Islet precursor cell (in vitro differentiated cells): ENCODE measurements around the gene SH3BP2.

Experiments
- DNase-seq: peaks from one replicate; pipeline ENCODE4 v3.0.0-alpha.2; 2018

The SH3BP2 gene

GRCh38 chr4:2834001-2834921, 41.4 kb downstream of the SH3BP2 start:
- DNase-seq: peak; percentile 50

GRCh38 chr4:2835978-2836377, 43.1 kb downstream of the SH3BP2 start:
- DNase-seq: peak; percentile 24

GRCh38 chr4:2836391-2836859, 43.5 kb downstream of the SH3BP2 start:
- DNase-seq: peak; percentile 33

- DNase-seq: peak; percentile 40
Observed at GRCh38 chr4:2837110-2837903, 44.4 kb downstream of the SH3BP2 start.

- DNase-seq: peak; percentile 25
Observed at GRCh38 chr4:2837904-2838496, 45.1 kb downstream of the SH3BP2 start.

GRCh38 chr4:2839060-2839459, 46.2 kb downstream of the SH3BP2 start:
- DNase-seq: no peak

- peak; percentile 69 for DNase-seq
Observed at GRCh38 chr4:2842687-2843262, 49.9 kb downstream of the SH3BP2 start.

- peak; percentile 98 for DNase-seq
Observed at GRCh38 chr4:2843263-2843940, 50.5 kb downstream of the SH3BP2 start, which contains the start of gene ADD1. TSS of gene ADD1 (plus strand) at chr4:2843844. CDS start at chr4:2875916, 32,072 bp downstream.

GRCh38 chr4:2843941-2844584, 51.2 kb downstream of the SH3BP2 start:
- peak; percentile 81 for DNase-seq

- no peak for DNase-seq
Observed at GRCh38 chr4:2846172-2846571, 53.3 kb downstream of the SH3BP2 start.

GRCh38 chr4:2847302-2847871, 54.5 kb downstream of the SH3BP2 start:
- DNase-seq: no peak

GRCh38 chr4:2848449-2848848, 55.6 kb downstream of the SH3BP2 start:
- DNase-seq: no peak

- DNase-seq: no peak
Observed at GRCh38 chr4:2849267-2850152, 56.6 kb downstream of the SH3BP2 start.

- no peak for DNase-seq
Observed at GRCh38 chr4:2850966-2851798, 58.3 kb downstream of the SH3BP2 start.

- DNase-seq: no peak
Observed at GRCh38 chr4:2852481-2852921, 59.6 kb downstream of the SH3BP2 start.

- no peak for DNase-seq
Observed at GRCh38 chr4:2855584-2855983, 62.7 kb downstream of the SH3BP2 start.

GRCh38 chr4:2856266-2856665, 63.4 kb downstream of the SH3BP2 start:
- DNase-seq: no peak

GRCh38 chr4:2857349-2857927, 64.6 kb downstream of the SH3BP2 start:
- no peak for DNase-seq
